C4-2B (cell line): Measurements from ENCODE around the gene DLG1.

Experiments
- ZFX ChIP-seq: fragments of 450-650 bp; IDR thresholded peaks from 2 replicates; pipeline ENCODE4 v1.6.1; 2017
- TF ChIP-seq, protein P1 (sequence below): fragments of 450-650 bp; conservative IDR thresholded peaks from 2 replicates; pipeline ENCODE4 v1.5.1; 2017; ENCODE audit warnings: mild to moderate bottlenecking

DNA sequence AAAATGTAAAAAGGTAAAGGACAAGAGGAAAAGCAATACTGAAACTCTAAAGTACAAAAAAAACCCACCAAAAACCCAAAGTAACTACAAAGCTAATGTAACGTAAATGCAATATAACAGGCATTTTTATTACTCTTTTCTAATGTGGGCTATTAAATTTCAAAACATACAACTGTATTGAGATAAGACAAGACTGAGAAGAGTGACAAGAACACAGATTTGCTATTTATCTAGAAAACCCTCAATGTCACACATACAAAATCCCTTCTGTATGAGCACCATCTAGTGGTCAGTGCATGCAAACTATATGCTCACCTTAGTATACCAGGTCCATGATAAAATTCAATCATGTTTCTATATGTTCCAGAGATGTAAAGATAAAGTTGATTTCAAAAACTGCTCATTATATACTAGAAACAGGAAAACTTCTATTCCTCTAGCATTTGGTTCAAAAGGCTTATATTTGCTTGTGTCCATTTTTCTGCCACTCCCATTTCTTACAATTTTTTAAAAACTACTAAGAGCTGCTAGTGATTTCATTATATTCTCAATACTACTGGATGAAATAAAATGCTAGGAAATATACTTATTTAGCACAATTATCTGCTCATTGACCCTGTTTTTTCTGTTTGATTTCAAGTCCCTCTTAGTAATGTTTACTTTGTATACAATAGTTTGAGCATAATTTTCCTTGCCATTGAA is 111.4 kb downstream of the DLG1 start:
- TF ChIP-seq, protein P1, sequence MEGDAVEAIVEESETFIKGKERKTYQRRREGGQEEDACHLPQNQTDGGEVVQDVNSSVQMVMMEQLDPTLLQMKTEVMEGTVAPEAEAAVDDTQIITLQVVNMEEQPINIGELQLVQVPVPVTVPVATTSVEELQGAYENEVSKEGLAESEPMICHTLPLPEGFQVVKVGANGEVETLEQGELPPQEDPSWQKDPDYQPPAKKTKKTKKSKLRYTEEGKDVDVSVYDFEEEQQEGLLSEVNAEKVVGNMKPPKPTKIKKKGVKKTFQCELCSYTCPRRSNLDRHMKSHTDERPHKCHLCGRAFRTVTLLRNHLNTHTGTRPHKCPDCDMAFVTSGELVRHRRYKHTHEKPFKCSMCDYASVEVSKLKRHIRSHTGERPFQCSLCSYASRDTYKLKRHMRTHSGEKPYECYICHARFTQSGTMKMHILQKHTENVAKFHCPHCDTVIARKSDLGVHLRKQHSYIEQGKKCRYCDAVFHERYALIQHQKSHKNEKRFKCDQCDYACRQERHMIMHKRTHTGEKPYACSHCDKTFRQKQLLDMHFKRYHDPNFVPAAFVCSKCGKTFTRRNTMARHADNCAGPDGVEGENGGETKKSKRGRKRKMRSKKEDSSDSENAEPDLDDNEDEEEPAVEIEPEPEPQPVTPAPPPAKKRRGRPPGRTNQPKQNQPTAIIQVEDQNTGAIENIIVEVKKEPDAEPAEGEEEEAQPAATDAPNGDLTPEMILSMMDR: peak; percentile 97
- TF ChIP-seq ZFX: no peak
